Prostate gland (tissue), 2 donors: Measurements from ENCODE around the gene NRF1.

Experiments used
- POLR2A ChIP-seq: fragments of 450-650 bp; IDR thresholded peaks from one replicate; pipeline ENCODE4 v1.6.1; 2016; ENCODE audit warnings: antibody characterized with exemption, mild to moderate bottlenecking
- TF ChIP-seq, protein P1 (sequence below), 4 experiments: fragments of 200-600 bp in 2 of 4; fragments of 450-650 bp in 2 of 4; sonication (generic) in 2 of 4; IDR thresholded peaks; 1 replicate in 3 of 4; 2 replicates in 1 of 4; pipeline ENCODE4 v1.5.1; 2016 to 2019; ENCODE audit warnings: antibody characterized with exemption in 4 of 4, mild to moderate bottlenecking in 2 of 4, moderate library complexity in 2 of 4

DNA sequence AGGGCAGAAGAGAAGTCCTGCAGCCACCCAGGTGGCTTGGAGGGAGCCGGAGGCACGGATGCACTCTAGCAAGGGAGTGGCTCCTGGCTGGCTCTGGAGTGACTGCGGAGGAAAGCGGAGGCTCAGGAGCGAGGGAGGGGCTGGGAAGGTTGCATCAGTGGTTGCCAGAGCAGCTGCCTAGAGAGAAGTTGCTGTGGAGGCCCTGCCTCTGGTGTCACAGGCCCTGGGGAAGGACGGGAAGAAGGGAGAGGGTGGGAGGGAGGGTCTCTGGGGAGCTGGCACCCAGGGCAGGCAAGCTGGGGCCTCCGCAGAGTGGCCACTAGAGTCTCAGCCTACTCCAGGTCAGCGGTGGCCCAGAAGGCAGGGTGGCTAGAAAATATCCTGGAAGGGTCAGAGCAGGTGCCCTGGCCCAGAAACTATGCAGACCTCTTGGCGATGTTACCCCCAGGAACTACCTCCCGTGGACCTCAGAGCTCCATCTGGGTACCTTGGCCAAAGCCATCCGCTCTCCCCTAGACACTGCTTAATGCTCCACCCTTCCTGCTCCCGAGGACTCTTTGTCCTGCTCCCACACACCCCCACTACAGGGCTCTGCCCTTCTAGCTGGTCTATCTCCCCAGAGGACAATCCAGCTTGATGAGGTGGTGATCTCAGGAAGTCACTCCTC, 164.3 kb downstream of the NRF1 start:
- TF ChIP-seq, protein P1, sequence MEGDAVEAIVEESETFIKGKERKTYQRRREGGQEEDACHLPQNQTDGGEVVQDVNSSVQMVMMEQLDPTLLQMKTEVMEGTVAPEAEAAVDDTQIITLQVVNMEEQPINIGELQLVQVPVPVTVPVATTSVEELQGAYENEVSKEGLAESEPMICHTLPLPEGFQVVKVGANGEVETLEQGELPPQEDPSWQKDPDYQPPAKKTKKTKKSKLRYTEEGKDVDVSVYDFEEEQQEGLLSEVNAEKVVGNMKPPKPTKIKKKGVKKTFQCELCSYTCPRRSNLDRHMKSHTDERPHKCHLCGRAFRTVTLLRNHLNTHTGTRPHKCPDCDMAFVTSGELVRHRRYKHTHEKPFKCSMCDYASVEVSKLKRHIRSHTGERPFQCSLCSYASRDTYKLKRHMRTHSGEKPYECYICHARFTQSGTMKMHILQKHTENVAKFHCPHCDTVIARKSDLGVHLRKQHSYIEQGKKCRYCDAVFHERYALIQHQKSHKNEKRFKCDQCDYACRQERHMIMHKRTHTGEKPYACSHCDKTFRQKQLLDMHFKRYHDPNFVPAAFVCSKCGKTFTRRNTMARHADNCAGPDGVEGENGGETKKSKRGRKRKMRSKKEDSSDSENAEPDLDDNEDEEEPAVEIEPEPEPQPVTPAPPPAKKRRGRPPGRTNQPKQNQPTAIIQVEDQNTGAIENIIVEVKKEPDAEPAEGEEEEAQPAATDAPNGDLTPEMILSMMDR (IDR thresholded peaks at IDR 0.05): no peak
- TF ChIP-seq POLR2A: no peak
